Heart left ventricle (tissue), 13 donors: ENCODE results near the gene KIAA1614.

Source experiments
- POLR2A ChIP-seq, 2 donors: fragments of 450-650 bp; IDR thresholded peaks; one replicate each; pipeline ENCODE4 v1.6.1; 2017; ENCODE audit warnings: antibody characterized with exemption in 2 of 2, mild to moderate bottlenecking in 2 of 2, moderate library complexity in 2 of 2
- TF ChIP-seq, protein P1 (sequence below), 12 donors: fragments of 200-600 bp; sonication (generic) in 4 of 12; IDR thresholded peaks; one replicate each; pipeline versions ENCODE4 v1.5.0 to v1.8.0; 2018 to 2022; ENCODE audit warnings: antibody characterized with exemption in 12 of 12, mild to moderate bottlenecking in 5 of 12
- donor health status: ischemic (EF 13 %, LVEDD 7.1; RV severe dilation, severe dysfunction).
- donor health status: DM: no; HTN: yes; CAD: no.
- donor health status: DM: no; HTN: no; CAD: no.
- donor health status: ischemic (EF 25% LVEDD 6.9; RV normal size, moderate dysfunction).
- donor health status: ischemic (EF 25% LVEDD 5.7; RV mildly dilated, moderate dysfunction).
- donor health status: ischemic (EF 35%, LVEDD 5.7; RV mildly dilated, moderate dysfunction).
- donor health status: nonischemic (EF 11% LVEDD 7.7; RV severe dilation, severe dysfunction).
- donor health status: DM: yes; HTN: yes; CAD: no.
- donor health status: PGD.
- donor health status: ischemic (EF 29% LVEDD 5.4; RV normal size, mild dysfunction).
- donor health status: nonischemic (EF 23%, LVEDD 6.1; RV moderate dilation, normal function).

DNA sequence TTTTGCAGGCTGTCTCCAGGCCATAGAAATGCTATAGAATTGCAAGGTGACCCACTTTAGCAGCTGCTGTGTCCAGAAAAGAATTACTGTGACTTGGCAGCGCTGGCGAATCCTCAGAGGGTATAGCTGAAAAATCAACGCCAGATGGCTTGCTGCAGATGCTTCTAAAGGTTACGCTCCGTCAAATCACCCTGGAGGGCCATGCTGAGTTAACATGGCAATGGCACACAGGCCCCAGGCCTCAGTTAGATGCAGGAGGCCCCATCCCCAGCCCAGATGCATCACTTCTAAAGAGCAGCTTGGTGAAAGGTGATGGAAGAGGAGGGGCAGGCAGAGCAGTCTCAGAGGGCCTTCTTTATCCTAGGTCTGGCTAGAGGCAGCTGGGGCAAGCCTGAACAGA is 18.0 kb downstream of the KIAA1614 start:
- TF ChIP-seq, protein P1, sequence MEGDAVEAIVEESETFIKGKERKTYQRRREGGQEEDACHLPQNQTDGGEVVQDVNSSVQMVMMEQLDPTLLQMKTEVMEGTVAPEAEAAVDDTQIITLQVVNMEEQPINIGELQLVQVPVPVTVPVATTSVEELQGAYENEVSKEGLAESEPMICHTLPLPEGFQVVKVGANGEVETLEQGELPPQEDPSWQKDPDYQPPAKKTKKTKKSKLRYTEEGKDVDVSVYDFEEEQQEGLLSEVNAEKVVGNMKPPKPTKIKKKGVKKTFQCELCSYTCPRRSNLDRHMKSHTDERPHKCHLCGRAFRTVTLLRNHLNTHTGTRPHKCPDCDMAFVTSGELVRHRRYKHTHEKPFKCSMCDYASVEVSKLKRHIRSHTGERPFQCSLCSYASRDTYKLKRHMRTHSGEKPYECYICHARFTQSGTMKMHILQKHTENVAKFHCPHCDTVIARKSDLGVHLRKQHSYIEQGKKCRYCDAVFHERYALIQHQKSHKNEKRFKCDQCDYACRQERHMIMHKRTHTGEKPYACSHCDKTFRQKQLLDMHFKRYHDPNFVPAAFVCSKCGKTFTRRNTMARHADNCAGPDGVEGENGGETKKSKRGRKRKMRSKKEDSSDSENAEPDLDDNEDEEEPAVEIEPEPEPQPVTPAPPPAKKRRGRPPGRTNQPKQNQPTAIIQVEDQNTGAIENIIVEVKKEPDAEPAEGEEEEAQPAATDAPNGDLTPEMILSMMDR (IDR thresholded peaks at IDR 0.05) = no peak
- TF ChIP-seq POLR2A (IDR thresholded peaks at IDR 0.05) = no peak
